Spleen (tissue), 7 donors: ENCODE measurements around the gene PACRG.

Source experiments
- POLR2A ChIP-seq, 3 donors: fragments of 450-650 bp; IDR thresholded peaks; one replicate each; pipeline ENCODE4 v1.5.1; 2017; ENCODE audit warnings: antibody characterized with exemption in 3 of 3, mild to moderate bottlenecking in 1 of 3
- POLR2AphosphoS5 ChIP-seq, 3 donors: sonication (generic); formaldehyde crosslinking; IDR thresholded peaks; one replicate each; pipeline ENCODE4 v1.5.1; 2017; ENCODE audit warnings: antibody characterized with exemption in 3 of 3
- TF ChIP-seq, protein P1 (sequence below), 11 experiments: fragments of 200-600 bp in 7 of 11; fragments of 450-650 bp in 4 of 11; sonication (generic) in 4 of 11; IDR thresholded peaks in 8 of 11; conservative IDR thresholded peaks in 3 of 11; 1 replicate in 7 of 11; 2 replicates in 4 of 11; pipeline versions ENCODE4 v1.4.0 to v1.8.0; 2016 to 2021; ENCODE audit warnings: antibody characterized with exemption in 11 of 11, inconsistent platforms in 4 of 11, mild to moderate bottlenecking in 1 of 11
- donor health status: DM: no; HTN: no; CAD: no; lungs with moderate emphysema.
- donor health status: DM: no; HTN: no; CAD: no.
- donor health status: DM: no; HTN: no; CAD: no.

GRCh38 chr6:163313566-163313965 is 585.8 kb downstream of the PACRG start:
- TF ChIP-seq POLR2AphosphoS5 (IDR thresholded peaks at IDR 0.05) = no peak
- TF ChIP-seq, protein P1, sequence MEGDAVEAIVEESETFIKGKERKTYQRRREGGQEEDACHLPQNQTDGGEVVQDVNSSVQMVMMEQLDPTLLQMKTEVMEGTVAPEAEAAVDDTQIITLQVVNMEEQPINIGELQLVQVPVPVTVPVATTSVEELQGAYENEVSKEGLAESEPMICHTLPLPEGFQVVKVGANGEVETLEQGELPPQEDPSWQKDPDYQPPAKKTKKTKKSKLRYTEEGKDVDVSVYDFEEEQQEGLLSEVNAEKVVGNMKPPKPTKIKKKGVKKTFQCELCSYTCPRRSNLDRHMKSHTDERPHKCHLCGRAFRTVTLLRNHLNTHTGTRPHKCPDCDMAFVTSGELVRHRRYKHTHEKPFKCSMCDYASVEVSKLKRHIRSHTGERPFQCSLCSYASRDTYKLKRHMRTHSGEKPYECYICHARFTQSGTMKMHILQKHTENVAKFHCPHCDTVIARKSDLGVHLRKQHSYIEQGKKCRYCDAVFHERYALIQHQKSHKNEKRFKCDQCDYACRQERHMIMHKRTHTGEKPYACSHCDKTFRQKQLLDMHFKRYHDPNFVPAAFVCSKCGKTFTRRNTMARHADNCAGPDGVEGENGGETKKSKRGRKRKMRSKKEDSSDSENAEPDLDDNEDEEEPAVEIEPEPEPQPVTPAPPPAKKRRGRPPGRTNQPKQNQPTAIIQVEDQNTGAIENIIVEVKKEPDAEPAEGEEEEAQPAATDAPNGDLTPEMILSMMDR (IDR thresholded peaks at IDR 0.05 in 8 of 11, conservative IDR thresholded peaks at IDR 0.05 in 3 of 11) = no peak
- no peak for TF ChIP-seq POLR2A (IDR thresholded peaks at IDR 0.05)
